ENCODE measurements around the gene TSPYL4. TPM values are rescaled to one million over a fixed set of nuclear protein-coding genes. Genes with fewer than 3 reads are reported as not detected.

The TSPYL4 gene
- total RNA-seq, 2 experiments from 2014 or later = 11.8 to 12.2 TPM

DNA sequence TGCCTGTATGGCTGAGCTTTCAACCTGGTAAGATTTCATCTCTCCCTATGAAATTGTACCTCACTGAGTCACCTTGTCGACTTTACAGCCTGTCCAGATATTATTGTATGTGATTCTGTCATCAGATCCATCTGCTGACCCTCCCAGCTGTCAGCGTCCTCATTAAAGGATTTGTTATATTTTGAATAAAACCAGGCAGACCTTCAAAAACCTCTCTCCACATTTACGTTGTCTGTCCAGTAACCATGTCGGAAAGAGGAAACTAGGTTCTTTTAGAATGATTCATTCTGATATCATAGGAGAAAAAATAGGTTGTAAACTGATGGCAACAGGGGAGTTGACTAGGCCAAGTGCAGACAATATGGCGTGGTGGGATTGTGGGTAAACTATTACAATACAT lies 38.5 kb downstream of the TSPYL4 start:
- H3K36me3 Mint-ChIP-seq (ENCODE audit: low read depth) = no peaks in the 10 kb centered on the region
- no peaks in the 10 kb centered on the region for H3K9me3 Mint-ChIP-seq
- ATAC-seq (no peak), DNase-seq (no peak)
- no peak for TF ChIP-seq CTCF (IDR thresholded peaks at IDR 0.05)
- intact Hi-C loops (cut with micrococcal nuclease) = no loop called here
- POLR2A ChIA-PET = no interaction called here
- CTCF ChIA-PET = interaction anchor here (0.9 kb wide), 1 partner anchor 29 kb away, joined by 3 read pairs; no protein-coding TSS in a partner anchor
- H3K27ac Mint-ChIP-seq = no peak overlapping the region
- H3K27me3 Mint-ChIP-seq = no peaks in the 10 kb centered on the region
- H3K4me1 Mint-ChIP-seq (ENCODE audit: low read depth) = peaks cover 6% of the 10 kb centered on the region
- no peak overlapping the region for H3K4me3 Mint-ChIP-seq

DNA sequence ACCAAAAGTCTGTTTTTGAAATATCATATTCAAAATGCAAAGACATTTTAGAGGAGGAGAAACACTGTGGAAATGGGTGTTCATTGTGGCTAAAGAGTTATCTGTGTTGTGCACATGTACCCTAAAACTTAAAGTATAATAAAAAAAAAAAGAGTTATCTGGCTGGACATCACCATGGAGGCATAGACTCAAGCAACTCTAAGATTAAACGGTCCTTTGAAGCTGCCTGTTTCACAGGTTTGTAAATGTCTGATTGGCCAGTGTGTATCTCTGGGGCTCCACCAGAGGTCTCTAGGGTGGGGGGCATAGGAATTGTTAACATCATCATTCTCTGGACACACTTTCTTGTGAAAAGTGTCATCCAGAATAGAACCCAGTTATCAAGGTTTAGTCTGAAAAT lies 39.2 kb downstream of the TSPYL4 start:
- Mint-ChIP-seq H3K4me3 (no peak overlapping the region), H3K27me3 (no peaks in the 10 kb centered on the region), H3K4me1 (ENCODE audit: low read depth) (peaks cover 6% of the 10 kb centered on the region), H3K9me3 (no peaks in the 10 kb centered on the region), H3K36me3 (ENCODE audit: low read depth) (no peaks in the 10 kb centered on the region), H3K27ac (no peak overlapping the region)
- DNase-seq (no peak), ATAC-seq (no peak)
- ChIA-PET POLR2A (no interaction called here), CTCF (interaction anchor here (0.9 kb wide), 1 partner anchor 29 kb away, joined by 3 read pairs; no protein-coding TSS in a partner anchor)
- TF ChIP-seq CTCF (IDR thresholded peaks at IDR 0.05) = no peak
- intact Hi-C loops (cut with micrococcal nuclease) = no loop called here

DNA sequence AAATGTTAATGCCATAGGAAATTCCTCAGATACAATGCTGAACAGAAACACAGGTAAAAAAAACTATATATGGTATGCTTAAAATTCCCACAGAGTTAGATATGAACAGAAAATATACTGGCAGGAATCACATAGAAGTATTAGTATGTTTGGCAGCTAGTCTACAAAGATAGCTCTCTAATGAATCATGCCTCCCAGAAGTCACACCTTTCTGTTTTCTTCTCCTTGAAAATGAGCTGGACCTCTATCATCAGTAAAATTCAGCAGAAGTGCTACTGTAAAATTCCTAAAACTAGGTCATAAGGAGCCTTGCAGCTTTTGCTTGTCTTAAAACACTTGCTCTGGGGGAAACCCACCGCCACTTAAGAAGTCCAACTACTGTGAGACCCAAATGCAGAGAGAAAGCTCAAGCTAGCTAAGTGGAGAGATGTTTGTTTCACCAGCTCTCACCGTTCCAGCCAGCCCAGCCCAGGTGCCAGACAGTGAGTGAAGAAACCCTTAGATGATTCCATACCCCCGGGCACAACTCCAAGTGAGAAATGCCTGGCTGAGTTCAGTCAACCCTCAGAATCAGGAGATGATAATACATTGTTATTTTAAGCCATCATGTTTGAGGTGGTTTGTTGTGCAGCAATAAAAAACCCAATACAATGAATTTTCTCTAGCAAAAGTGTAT lies 43.0 kb downstream of the TSPYL4 start:
- no peaks in the 10 kb centered on the region for H3K27me3 Mint-ChIP-seq
- H3K9me3 Mint-ChIP-seq = no peaks in the 10 kb centered on the region
- no peak for DNase-seq
- no peak for ATAC-seq
- CTCF ChIA-PET = interaction anchor here (1.0 to 1.1 kb wide), 2 partner anchors 77 to 99 kb away, joined by 3 read pairs; no protein-coding TSS in a partner anchor
- H3K4me1 Mint-ChIP-seq (ENCODE audit: low read depth) = no peaks in the 10 kb centered on the region
- no peak for TF ChIP-seq CTCF (IDR thresholded peaks at IDR 0.05)
- H3K4me3 Mint-ChIP-seq = no peak overlapping the region
- H3K27ac Mint-ChIP-seq = no peak overlapping the region
- intact Hi-C loops (cut with micrococcal nuclease) = no loop called here
- POLR2A ChIA-PET = no interaction called here
- H3K36me3 Mint-ChIP-seq (ENCODE audit: low read depth) = no peaks in the 10 kb centered on the region

GRCh38 chr6:116210316-116210715 lies 43.6 kb downstream of the TSPYL4 start:
- no peak for ATAC-seq
- TF ChIP-seq CTCF (IDR thresholded peaks at IDR 0.05) = no peak
- Mint-ChIP-seq H3K4me1 (ENCODE audit: low read depth) (no peaks in the 10 kb centered on the region), H3K4me3 (no peak overlapping the region), H3K27me3 (no peaks in the 10 kb centered on the region), H3K9me3 (no peaks in the 10 kb centered on the region), H3K36me3 (ENCODE audit: low read depth) (no peaks in the 10 kb centered on the region), H3K27ac (no peak overlapping the region)
- ChIA-PET POLR2A (no interaction called here), CTCF (interaction anchor here (1.0 to 3.1 kb wide), 3 partner anchors 7 to 98 kb away, joined by 3 to 20 read pairs (median 3); no protein-coding TSS in a partner anchor)
- intact Hi-C loops (cut with micrococcal nuclease) = no loop called here
- no peak for DNase-seq

DNA sequence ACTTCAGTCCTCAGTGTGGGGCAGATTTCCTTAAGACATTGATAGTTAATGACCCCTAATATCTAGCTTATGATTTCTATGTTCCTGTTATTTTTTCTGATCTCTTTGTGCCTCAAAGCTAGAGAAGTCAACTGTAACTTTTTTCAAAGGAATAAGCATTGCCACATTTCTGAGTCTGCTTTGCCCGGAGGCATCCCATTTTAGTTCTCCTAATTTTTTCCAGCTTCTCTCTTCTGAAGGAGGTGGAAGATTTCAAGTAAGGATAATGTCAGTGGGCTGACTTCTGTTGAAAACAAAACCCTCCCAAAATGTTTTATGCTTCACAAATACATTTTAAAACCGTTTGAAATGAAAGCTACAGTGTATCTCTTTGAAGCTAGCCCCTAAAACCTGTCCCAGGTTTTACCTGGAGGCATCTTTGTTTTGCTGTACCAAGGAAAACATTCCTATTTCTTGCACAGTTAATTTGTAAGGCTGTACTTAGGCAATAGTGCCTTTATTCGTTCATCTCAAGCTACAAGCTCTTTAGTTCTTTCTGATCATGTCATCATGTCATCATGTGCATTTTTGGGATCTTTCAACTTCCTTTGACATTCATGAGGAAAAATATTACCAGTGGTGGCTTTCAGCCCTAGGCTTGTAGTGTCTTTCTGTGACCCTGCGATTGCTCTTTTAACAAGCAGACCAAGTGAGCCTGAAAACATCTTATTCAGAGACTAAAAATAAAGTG lies 45.7 kb downstream of the TSPYL4 start:
- no peak for TF ChIP-seq CTCF (IDR thresholded peaks at IDR 0.05)
- H3K36me3 Mint-ChIP-seq (ENCODE audit: low read depth) = no peaks in the 10 kb centered on the region
- H3K27me3 Mint-ChIP-seq = no peaks in the 10 kb centered on the region
- CTCF ChIA-PET = interaction anchor here (1.3 to 3.1 kb wide), 2 partner anchors 9 kb away, joined by 4 to 20 read pairs; no protein-coding TSS in a partner anchor
- H3K9me3 Mint-ChIP-seq = no peaks in the 10 kb centered on the region
- DNase-seq (no peak), ATAC-seq (no peak)
- no peak overlapping the region for H3K27ac Mint-ChIP-seq
- intact Hi-C loops (cut with micrococcal nuclease) = no loop called here
- H3K4me1 Mint-ChIP-seq (ENCODE audit: low read depth) = no peaks in the 10 kb centered on the region
- POLR2A ChIA-PET = interaction anchor here (0.6 kb wide), 1 partner anchor 437 kb away, joined by 3 read pairs; no protein-coding TSS in a partner anchor
- no peak overlapping the region for H3K4me3 Mint-ChIP-seq
